A549 (cell line): ENCODE data around the gene SENP6.

Experiments used
- CEBPB ChIP-seq, 2 experiments: fragments of >200 bp in 1 of 2; sonication (Bioruptor Twin) in 1 of 2; formaldehyde crosslinking in 1 of 2; IDR thresholded peaks; 2 replicates each; pipeline ENCODE4 v1.6.1; 2012 to 2016
- NPAS2 ChIP-seq: fragments of 250-450 bp; sonication (Bioruptor Pico); IDR thresholded peaks from 2 replicates; pipeline ENCODE4 v1.8.0; 2022; ENCODE audit warnings: mild to moderate bottlenecking, moderate library complexity, borderline replicate concordance
- POLR2A ChIP-seq: IDR thresholded peaks from 2 replicates; pipeline ENCODE4 v1.6.1; 2012; ENCODE audit warnings: mild to moderate bottlenecking, low read length
- POLR2AphosphoS2 ChIP-seq: conservative IDR thresholded peaks from 2 replicates; pipeline ENCODE4 v1.6.1; 2012; ENCODE audit warnings: low read length, improper control_type of control experiment, inconsistent platforms
- TP53 ChIP-seq: fragments of 250-450 bp; sonication (Bioruptor Pico); IDR thresholded peaks from 2 replicates; pipeline ENCODE4 v1.5.0; 2021; ENCODE audit warnings: mild to moderate bottlenecking, moderate library complexity
- TF ChIP-seq, protein P1 (sequence below): fragments of >200 bp; sonication (Bioruptor Twin); formaldehyde crosslinking; IDR thresholded peaks from 3 replicates; pipeline ENCODE4 v1.5.1; 2016

DNA sequence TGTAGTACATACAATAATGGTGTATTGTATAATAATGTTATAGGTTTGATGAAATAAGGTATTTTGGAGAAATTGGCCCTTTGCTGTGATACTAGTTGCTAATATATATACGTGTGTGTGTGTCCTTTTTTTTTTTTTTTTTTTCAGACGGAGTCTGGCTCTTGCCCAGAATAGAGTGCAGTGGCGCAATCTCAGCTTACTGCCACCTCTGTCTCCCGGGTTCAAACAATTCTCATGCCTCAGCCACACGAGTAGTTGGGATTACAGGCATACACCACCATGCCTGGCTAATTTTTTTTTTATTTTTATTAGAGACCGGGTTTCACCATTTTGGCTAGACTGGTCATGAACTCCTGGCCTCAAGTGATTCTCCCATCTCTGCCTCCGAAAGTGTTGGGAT, 23.3 kb downstream of the SENP6 start:
- TF ChIP-seq, protein P1, sequence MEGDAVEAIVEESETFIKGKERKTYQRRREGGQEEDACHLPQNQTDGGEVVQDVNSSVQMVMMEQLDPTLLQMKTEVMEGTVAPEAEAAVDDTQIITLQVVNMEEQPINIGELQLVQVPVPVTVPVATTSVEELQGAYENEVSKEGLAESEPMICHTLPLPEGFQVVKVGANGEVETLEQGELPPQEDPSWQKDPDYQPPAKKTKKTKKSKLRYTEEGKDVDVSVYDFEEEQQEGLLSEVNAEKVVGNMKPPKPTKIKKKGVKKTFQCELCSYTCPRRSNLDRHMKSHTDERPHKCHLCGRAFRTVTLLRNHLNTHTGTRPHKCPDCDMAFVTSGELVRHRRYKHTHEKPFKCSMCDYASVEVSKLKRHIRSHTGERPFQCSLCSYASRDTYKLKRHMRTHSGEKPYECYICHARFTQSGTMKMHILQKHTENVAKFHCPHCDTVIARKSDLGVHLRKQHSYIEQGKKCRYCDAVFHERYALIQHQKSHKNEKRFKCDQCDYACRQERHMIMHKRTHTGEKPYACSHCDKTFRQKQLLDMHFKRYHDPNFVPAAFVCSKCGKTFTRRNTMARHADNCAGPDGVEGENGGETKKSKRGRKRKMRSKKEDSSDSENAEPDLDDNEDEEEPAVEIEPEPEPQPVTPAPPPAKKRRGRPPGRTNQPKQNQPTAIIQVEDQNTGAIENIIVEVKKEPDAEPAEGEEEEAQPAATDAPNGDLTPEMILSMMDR = no peak
- TF ChIP-seq TP53 (CRISPR knock-in tag) = no peak
- TF ChIP-seq POLR2A = no peak
- no peak for TF ChIP-seq POLR2AphosphoS2
- TF ChIP-seq CEBPB (IDR thresholded peaks at IDR 0.05) = no peak
- no peak for TF ChIP-seq NPAS2 (CRISPR knock-in tag)
